BE2C (cell line): ENCODE data around the gene FAM83G.

Experiments
- DNase-seq: peaks from one replicate; pipeline ENCODE4 v3.0.0-alpha.2; 2020
- H3K27me3 ChIP-seq: fragments of 250-450 bp; sonication (Bioruptor Pico); 2 replicates; pipeline ENCODE4 v1.5.1; 2020; ENCODE audit warnings: mild to moderate bottlenecking
- H3K36me3 ChIP-seq: fragments of 250-450 bp; sonication (Bioruptor Pico); 2 replicates; pipeline ENCODE4 v1.5.1; 2020; ENCODE audit warnings: mild to moderate bottlenecking
- H3K4me1 ChIP-seq: fragments of 250-450 bp; sonication (Bioruptor Pico); 2 replicates; pipeline ENCODE4 v1.5.1; 2020
- H3K4me3 ChIP-seq: 2 replicates; pipeline ENCODE4 v1.5.1; 2011; ENCODE audit warnings: low read depth, low read length
- H3K9me3 ChIP-seq: fragments of 250-450 bp; sonication (Bioruptor Pico); 2 replicates; pipeline ENCODE4 v1.5.1; 2020
- TF ChIP-seq, protein P1 (sequence below): IDR thresholded peaks from 2 replicates; pipeline ENCODE4 v1.5.1; 2012; ENCODE audit warnings: mild to moderate bottlenecking, low read depth, low read length

FAM83G gene

DNA sequence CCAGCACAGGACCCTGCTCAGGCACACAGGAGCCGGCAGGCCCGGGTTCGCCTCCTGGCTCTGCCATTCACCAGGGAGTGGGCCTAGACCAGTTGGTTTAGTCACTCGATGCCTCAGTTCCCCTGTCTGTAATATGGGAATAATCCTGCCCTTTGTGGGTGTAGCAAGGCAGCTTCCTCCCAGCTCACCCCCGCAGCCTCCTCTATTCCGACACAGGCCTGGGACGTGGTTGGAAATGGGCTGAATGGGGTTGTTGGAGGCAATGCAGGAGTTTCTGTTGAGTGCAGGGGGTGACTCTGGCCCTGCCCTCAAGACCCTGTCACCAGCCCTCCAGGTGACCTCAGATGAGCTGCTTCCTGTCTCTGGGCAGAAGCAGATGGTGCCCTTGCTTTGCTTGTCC, 32.8 kb downstream of the FAM83G start:
- TF ChIP-seq, protein P1, sequence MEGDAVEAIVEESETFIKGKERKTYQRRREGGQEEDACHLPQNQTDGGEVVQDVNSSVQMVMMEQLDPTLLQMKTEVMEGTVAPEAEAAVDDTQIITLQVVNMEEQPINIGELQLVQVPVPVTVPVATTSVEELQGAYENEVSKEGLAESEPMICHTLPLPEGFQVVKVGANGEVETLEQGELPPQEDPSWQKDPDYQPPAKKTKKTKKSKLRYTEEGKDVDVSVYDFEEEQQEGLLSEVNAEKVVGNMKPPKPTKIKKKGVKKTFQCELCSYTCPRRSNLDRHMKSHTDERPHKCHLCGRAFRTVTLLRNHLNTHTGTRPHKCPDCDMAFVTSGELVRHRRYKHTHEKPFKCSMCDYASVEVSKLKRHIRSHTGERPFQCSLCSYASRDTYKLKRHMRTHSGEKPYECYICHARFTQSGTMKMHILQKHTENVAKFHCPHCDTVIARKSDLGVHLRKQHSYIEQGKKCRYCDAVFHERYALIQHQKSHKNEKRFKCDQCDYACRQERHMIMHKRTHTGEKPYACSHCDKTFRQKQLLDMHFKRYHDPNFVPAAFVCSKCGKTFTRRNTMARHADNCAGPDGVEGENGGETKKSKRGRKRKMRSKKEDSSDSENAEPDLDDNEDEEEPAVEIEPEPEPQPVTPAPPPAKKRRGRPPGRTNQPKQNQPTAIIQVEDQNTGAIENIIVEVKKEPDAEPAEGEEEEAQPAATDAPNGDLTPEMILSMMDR = no peak
- H3K27me3 ChIP-seq = no peaks in the 10 kb centered on the region
- H3K9me3 ChIP-seq = no peaks in the 10 kb centered on the region
- no peaks in the 10 kb centered on the region for H3K4me1 ChIP-seq
- no peak overlapping the region for H3K4me3 ChIP-seq
- no peaks in the 10 kb centered on the region for H3K36me3 ChIP-seq
- DNase-seq = no peak

DNA sequence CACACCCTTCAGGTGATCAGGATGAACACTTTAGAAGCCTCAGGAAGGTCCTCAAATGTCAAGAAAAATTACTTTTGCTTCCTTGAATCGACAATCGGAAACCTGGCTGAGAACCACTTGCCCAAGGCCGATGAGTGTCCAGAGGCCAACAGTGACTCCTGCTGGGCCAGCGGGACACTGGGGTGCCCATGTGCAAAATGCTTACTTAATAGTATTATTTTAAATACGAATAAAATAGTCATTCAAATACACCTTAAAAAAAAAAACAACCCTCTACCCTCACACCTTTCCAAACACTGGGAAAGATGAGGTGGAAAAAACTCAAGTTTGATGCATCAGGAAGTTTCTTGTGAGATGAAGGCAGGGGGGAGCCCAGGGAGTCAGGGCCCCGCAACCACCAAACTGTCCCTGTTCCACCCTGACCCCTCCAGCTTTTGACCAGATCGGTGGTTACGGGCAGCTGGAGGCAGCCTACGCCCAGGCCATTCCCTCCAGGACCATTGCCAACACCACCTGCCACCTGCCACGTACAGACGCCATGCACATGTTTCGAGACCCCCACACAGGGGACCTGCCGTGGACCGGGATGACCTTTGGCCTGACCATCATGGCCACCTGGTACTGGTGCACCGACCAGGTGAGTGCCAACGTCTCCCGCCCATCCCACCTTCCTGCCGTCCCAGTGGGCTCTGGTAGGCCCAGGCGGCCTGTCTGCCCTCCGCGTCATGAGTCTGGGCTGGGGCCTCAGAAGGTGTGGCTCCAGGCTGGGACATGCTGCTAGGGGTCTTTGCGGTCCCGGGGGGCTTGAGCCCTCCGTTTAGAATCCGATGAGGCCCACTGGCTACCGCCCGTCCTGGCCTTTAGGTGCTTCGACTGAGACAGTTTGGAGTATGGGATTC, 33.7 kb downstream of the FAM83G start:
- H3K9me3 ChIP-seq = no peaks in the 10 kb centered on the region
- H3K4me1 ChIP-seq = no peaks in the 10 kb centered on the region
- no peak for DNase-seq
- TF ChIP-seq, protein P1 = no peak
- H3K27me3 ChIP-seq = no peaks in the 10 kb centered on the region
- H3K36me3 ChIP-seq = no peaks in the 10 kb centered on the region
- no peak overlapping the region for H3K4me3 ChIP-seq

DNA sequence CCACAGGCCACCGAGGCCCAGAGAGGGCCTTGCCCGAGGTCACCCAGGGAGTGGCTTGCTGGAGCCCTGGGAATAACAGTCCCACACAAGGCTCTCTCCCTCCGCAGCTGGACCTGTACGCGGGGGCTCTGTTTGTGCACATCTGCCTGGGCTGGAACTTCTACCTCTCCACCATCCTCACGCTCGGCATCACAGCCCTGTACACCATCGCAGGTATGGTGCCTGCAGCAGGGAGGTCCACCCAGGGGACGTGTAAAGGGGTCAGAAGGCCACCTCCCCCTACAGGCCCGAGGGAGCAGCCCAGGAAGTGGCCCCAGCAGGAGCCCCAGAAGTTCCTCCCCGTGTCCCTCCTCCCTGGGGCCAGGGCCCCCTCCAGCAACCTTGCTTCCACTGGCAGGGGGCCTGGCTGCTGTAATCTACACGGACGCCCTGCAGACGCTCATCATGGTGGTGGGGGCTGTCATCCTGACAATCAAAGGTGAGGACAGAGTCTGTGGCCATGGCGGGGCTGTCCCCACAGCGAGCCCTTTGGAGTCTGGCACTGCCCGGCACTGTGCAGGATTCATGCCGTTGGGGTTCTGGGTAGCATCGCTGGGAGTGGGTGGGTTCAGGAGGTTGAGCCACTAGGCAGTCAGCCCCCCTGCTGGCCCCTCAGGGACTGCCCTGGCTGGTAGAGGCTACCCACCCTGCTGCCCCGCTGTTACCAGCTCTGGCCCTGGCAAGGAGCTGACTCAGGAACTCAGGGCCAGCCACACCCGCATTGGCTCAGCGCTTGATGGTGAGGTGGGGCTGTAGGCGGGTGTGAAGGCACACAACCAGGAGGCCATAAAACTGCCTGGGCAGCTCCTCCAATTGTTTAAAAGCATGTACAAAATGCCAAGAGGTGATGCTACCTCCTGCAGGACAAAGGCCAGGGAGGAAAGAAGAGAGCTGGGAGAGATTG, 35.3 kb downstream of the FAM83G start:
- Histone ChIP-seq H3K36me3 (no peaks in the 10 kb centered on the region), H3K27me3 (no peaks in the 10 kb centered on the region), H3K4me1 (no peaks in the 10 kb centered on the region), H3K9me3 (no peaks in the 10 kb centered on the region), H3K4me3 (no peak overlapping the region)
- TF ChIP-seq, protein P1 = no peak
- no peak for DNase-seq

GRCh38 chr17:18968345-18968744, 36.2 kb downstream of the FAM83G start:
- no peak for DNase-seq
- Histone ChIP-seq H3K4me3 (no peak overlapping the region), H3K36me3 (no peaks in the 10 kb centered on the region), H3K4me1 (no peaks in the 10 kb centered on the region), H3K9me3 (no peaks in the 10 kb centered on the region), H3K27me3 (no peaks in the 10 kb centered on the region)
- TF ChIP-seq, protein P1 = no peak

GRCh38 chr17:18967916-18968315, 36.6 kb downstream of the FAM83G start:
- TF ChIP-seq, protein P1 = no peak
- Histone ChIP-seq H3K36me3 (no peaks in the 10 kb centered on the region), H3K27me3 (no peaks in the 10 kb centered on the region), H3K9me3 (no peaks in the 10 kb centered on the region), H3K4me3 (no peak overlapping the region), H3K4me1 (no peaks in the 10 kb centered on the region)
- peak; percentile 20 for DNase-seq
